KMS-11 (cell line): ENCODE data around the gene RBM44.

Source experiments
- H2AFZ ChIP-seq: fragments of 200-600 bp; sonication (generic); 2 replicates; pipeline ENCODE4 v1.6.1; 2016; ENCODE audit warnings: antibody characterized with exemption, mixed run types, low read depth
- H3K27ac ChIP-seq: fragments of 200-600 bp; sonication (generic); 2 replicates; pipeline ENCODE4 v1.6.1; 2016; ENCODE audit warnings: mild to moderate bottlenecking, mixed run types
- H3K27me3 ChIP-seq: fragments of 200-600 bp; sonication (generic); 2 replicates; pipeline ENCODE4 v1.6.1; 2017; ENCODE audit warnings: mild to moderate bottlenecking, low read depth, mixed run types, moderate library complexity; ENCODE audit not compliant: insufficient read depth
- H3K36me3 ChIP-seq: fragments of 200-600 bp; sonication (generic); 2 replicates; pipeline ENCODE4 v1.6.1; 2017; ENCODE audit warnings: mild to moderate bottlenecking, mixed run types; ENCODE audit not compliant: insufficient read depth
- H3K4me1 ChIP-seq: fragments of 200-600 bp; sonication (generic); 2 replicates; pipeline ENCODE4 v1.6.1; 2016; ENCODE audit warnings: mild to moderate bottlenecking, low read depth, mixed run types; ENCODE audit not compliant: poor library complexity, severe bottlenecking
- H3K4me2 ChIP-seq: fragments of 200-600 bp; sonication (generic); 2 replicates; pipeline ENCODE4 v1.7.0; 2016; ENCODE audit warnings: mild to moderate bottlenecking, mixed run types
- H3K4me3 ChIP-seq: fragments of 200-600 bp; sonication (generic); IDR thresholded peaks from 2 replicates; pipeline ENCODE4 v1.6.1; 2017; ENCODE audit warnings: low read depth, low read length, mixed read lengths; ENCODE audit not compliant: insufficient read depth
- H3K79me2 ChIP-seq: fragments of 200-600 bp; sonication (generic); 2 replicates; pipeline ENCODE4 v1.6.1; 2016; ENCODE audit warnings: low read depth, mixed run types; ENCODE audit not compliant: insufficient read depth
- H3K9ac ChIP-seq: fragments of 200-600 bp; sonication (generic); 2 replicates; pipeline ENCODE4 v1.6.1; 2016; ENCODE audit warnings: mild to moderate bottlenecking, mixed run types
- H4K20me1 ChIP-seq: fragments of 200-600 bp; sonication (generic); 2 replicates; pipeline ENCODE4 v1.6.1; 2016; ENCODE audit warnings: mild to moderate bottlenecking, mixed run types; ENCODE audit not compliant: insufficient read depth
- TF ChIP-seq, protein P1 (sequence below): fragments of 200-600 bp; sonication (generic); conservative IDR thresholded peaks from 2 replicates; pipeline ENCODE4 v1.6.1; 2017; ENCODE audit warnings: low read depth, mild to moderate bottlenecking, antibody characterized with exemption, low read length, moderate library complexity, mixed read lengths

The RBM44 gene

DNA sequence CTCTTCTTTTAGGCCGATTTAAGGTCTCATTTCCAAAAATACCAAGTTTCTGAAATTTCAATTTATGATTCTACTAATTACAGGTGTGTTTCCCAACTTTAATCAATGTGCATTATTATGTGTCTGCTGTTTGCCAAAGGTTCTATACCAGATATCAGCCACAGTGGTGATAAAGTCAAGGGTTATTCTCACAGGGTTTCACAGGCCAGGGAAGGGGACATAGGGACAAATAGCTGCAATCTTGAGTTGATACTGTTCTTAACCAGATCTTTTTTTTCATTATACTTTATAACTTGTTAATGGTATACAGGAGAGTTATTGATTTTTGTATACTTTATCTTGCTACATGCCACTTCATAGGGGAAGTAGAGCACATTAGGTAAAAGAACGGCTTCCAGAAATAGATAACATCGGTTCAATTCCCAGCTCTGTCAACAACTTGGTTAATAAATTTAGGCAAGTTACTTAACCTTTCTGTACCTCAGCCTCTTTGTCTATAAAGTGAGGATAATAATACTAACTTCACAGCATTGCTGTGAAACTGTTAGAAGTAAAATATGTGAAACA, 28.9 kb downstream of the RBM44 start:
- no peaks in the 10 kb centered on the region for H3K27me3 ChIP-seq
- TF ChIP-seq, protein P1, sequence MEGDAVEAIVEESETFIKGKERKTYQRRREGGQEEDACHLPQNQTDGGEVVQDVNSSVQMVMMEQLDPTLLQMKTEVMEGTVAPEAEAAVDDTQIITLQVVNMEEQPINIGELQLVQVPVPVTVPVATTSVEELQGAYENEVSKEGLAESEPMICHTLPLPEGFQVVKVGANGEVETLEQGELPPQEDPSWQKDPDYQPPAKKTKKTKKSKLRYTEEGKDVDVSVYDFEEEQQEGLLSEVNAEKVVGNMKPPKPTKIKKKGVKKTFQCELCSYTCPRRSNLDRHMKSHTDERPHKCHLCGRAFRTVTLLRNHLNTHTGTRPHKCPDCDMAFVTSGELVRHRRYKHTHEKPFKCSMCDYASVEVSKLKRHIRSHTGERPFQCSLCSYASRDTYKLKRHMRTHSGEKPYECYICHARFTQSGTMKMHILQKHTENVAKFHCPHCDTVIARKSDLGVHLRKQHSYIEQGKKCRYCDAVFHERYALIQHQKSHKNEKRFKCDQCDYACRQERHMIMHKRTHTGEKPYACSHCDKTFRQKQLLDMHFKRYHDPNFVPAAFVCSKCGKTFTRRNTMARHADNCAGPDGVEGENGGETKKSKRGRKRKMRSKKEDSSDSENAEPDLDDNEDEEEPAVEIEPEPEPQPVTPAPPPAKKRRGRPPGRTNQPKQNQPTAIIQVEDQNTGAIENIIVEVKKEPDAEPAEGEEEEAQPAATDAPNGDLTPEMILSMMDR = no peak
- no peaks in the 10 kb centered on the region for H3K79me2 ChIP-seq
- H3K4me2 ChIP-seq = no peak overlapping the region
- no peak overlapping the region for H3K27ac ChIP-seq
- H3K36me3 ChIP-seq = no peaks in the 10 kb centered on the region
- no peak overlapping the region for H3K9ac ChIP-seq
- no peaks in the 10 kb centered on the region for H3K4me1 ChIP-seq
- H3K4me3 ChIP-seq = no peak overlapping the region
- no peaks in the 10 kb centered on the region for H4K20me1 ChIP-seq
- no peak overlapping the region for H2AFZ ChIP-seq

DNA sequence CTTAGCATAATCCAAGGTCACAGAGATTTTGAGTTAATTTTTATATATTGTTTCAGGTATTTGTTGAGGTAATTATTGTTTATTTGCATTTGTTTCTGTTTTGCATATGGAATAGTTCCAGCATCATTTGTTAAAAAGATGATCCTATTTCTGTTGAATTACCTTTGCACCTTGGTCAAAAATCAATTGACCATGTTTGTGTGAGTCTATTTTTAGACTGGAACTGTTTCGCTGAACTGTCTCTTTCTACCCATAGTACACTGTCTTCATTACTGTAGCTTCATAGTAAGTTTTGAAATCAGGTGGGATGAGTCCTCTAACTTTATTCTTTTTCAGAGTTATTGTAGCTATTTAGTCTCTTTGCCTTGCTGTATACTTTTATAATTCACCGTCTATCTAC, 31.9 kb downstream of the RBM44 start:
- no peaks in the 10 kb centered on the region for H4K20me1 ChIP-seq
- no peak overlapping the region for H3K9ac ChIP-seq
- H2AFZ ChIP-seq = no peak overlapping the region
- no peaks in the 10 kb centered on the region for H3K4me1 ChIP-seq
- H3K79me2 ChIP-seq = no peaks in the 10 kb centered on the region
- no peak overlapping the region for H3K27ac ChIP-seq
- no peak overlapping the region for H3K4me3 ChIP-seq
- H3K36me3 ChIP-seq = no peaks in the 10 kb centered on the region
- TF ChIP-seq, protein P1 = no peak
- H3K4me2 ChIP-seq = no peak overlapping the region
- no peaks in the 10 kb centered on the region for H3K27me3 ChIP-seq

DNA sequence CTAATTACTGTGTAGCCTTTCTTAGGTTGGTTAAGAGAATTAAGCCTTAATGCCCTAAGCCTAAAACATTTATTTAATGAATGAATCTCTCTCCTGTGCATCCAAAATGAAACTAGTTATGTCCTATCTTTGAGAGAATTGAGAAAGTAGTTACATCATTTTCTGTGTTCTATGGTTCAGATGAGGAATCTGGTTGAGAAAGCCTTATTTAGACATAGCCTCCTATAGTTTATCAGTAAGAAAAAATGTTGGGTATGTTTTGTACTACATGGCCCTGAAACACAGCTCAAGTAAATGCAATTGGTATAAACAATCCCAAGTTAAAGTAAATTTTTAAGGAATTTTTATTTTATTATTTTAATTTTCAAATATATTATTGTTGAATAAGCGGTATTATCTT, 35.0 kb downstream of the RBM44 start:
- no peak overlapping the region for H3K9ac ChIP-seq
- no peak overlapping the region for H2AFZ ChIP-seq
- H3K27ac ChIP-seq = no peak overlapping the region
- H3K36me3 ChIP-seq = no peaks in the 10 kb centered on the region
- H3K4me3 ChIP-seq = no peak overlapping the region
- no peaks in the 10 kb centered on the region for H3K4me1 ChIP-seq
- TF ChIP-seq, protein P1 = no peak
- H3K27me3 ChIP-seq = no peaks in the 10 kb centered on the region
- H3K79me2 ChIP-seq = no peaks in the 10 kb centered on the region
- no peak overlapping the region for H3K4me2 ChIP-seq
- H4K20me1 ChIP-seq = no peaks in the 10 kb centered on the region

DNA sequence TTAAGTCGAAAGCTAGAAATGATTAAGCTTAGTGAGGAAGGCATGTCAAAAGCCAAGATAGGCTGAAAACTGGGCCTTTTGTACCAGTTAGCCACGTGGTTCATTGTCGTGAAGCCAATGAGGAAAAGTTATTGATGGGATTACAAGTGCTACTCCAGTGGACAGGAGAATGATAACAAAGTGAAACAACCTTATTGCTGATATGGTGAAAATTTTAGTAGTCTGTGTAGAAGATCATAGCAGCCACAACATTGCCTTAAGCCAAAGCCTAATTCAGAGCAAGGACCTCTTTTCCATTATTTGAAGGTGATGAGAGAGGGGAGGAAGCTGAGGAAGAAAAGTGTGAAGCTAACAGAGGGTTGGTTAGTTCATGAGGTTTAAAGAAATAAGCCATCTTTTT, 36.8 kb downstream of the RBM44 start:
- TF ChIP-seq, protein P1 = no peak
- H4K20me1 ChIP-seq = no peaks in the 10 kb centered on the region
- H3K27me3 ChIP-seq = no peaks in the 10 kb centered on the region
- no peak overlapping the region for H2AFZ ChIP-seq
- H3K4me3 ChIP-seq = no peak overlapping the region
- no peak overlapping the region for H3K9ac ChIP-seq
- no peak overlapping the region for H3K4me2 ChIP-seq
- H3K27ac ChIP-seq = no peak overlapping the region
- H3K36me3 ChIP-seq = no peaks in the 10 kb centered on the region
- no peaks in the 10 kb centered on the region for H3K79me2 ChIP-seq
- no peaks in the 10 kb centered on the region for H3K4me1 ChIP-seq
